D721Med (cell line): ENCODE data around the gene BRCC3.

Experiments used
- DNase-seq: peaks from one replicate; pipeline ENCODE4 v3.0.0; 2011; ENCODE audit warnings: low spot score; ENCODE audit not compliant: insufficient read length
- FAIRE-seq: peaks from 2 replicates; lab custom pipeline; 2011; peaks lifted over from hg19 to GRCh38; lab: Jason Lieb, UNC
- TF ChIP-seq, protein P1 (sequence below): IDR thresholded peaks from 2 replicates; pipeline ENCODE4 v1.5.1; 2012; ENCODE audit warnings: mild to moderate bottlenecking, control low read depth; ENCODE audit not compliant: insufficient read depth; ENCODE audit errors: missing control alignments

Gene BRCC3

DNA sequence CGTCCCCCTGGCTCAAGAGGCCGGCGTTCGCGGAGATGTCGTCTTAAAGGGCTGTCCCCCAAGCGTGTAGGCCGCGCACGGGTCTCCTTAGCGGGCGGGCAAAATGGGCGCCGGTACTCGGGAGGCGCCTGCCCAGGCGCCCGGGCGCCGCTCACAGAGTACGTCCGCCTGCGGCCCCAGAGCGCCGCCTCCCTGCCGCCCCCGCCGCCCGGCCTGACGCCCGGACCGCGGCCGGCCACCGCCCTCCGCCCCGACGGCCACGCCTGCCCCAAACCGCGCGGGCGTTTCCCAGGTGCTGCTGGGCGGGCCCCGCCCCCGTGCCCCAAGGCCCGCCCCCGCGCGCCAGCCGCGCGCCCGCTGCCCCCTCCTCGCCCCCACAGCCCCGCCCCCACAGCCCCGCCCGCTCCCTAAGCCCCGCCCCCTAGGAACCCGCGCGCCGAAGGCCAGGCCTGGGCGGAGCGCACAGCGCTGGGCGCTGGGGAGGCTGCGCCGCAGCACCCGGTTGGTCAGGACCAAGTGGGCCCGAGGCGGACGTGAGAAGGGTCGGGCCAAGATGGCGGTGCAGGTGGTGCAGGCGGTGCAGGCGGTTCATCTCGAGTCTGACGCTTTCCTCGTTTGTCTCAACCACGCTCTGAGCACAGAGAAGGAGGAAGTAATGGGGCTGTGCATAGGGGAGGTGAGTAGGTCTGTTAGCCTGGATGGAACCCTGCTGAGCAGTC lies at the start of gene BRCC3, which contains the start of the genes CMC4 and MTCP1:
Gene BRCC3 (plus strand): TSS at position 534 of the 719 bp plus-strand sequence. CDS start 20 bp downstream, at position 554.
Gene CMC4 (minus strand): TSS at position 162 of the 719 bp plus-strand sequence. CDS start 7,113 bp downstream, outside the sequence.
Gene MTCP1 (minus strand): TSS at position 162 of the 719 bp plus-strand sequence. CDS start 5,126 bp downstream, outside the sequence.
- FAIRE-seq (no peak), DNase-seq (peak; percentile 40)
- TF ChIP-seq, protein P1, sequence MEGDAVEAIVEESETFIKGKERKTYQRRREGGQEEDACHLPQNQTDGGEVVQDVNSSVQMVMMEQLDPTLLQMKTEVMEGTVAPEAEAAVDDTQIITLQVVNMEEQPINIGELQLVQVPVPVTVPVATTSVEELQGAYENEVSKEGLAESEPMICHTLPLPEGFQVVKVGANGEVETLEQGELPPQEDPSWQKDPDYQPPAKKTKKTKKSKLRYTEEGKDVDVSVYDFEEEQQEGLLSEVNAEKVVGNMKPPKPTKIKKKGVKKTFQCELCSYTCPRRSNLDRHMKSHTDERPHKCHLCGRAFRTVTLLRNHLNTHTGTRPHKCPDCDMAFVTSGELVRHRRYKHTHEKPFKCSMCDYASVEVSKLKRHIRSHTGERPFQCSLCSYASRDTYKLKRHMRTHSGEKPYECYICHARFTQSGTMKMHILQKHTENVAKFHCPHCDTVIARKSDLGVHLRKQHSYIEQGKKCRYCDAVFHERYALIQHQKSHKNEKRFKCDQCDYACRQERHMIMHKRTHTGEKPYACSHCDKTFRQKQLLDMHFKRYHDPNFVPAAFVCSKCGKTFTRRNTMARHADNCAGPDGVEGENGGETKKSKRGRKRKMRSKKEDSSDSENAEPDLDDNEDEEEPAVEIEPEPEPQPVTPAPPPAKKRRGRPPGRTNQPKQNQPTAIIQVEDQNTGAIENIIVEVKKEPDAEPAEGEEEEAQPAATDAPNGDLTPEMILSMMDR = no peak

DNA sequence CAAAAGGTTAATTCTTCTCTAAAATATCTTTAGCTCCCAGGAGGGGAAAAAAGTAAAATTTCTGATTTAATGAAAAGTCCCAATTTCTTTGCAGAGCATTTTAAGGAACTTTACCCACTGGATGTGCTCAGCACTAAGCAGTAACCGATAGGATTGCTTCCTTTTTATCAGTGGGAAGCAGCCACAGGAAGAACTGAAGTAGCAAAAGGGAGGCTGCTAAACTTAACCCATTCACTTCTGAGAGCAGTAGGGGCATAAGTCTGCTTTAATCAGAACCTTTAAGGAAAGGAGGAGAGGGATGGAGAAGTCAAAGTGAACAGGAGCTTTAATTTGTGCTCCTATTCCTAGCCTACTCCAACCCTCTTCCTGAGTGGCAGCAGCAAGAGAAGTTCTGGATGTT lies 48.7 kb upstream of the BRCC3 start, which contains the start of gene F8:
Gene F8 (minus strand): TSS at position 139 of the 400 bp plus-strand sequence. CDS start 171 bp downstream, outside the sequence.
- TF ChIP-seq, protein P1 = no peak
- FAIRE-seq = no peak
- DNase-seq = no peak

DNA sequence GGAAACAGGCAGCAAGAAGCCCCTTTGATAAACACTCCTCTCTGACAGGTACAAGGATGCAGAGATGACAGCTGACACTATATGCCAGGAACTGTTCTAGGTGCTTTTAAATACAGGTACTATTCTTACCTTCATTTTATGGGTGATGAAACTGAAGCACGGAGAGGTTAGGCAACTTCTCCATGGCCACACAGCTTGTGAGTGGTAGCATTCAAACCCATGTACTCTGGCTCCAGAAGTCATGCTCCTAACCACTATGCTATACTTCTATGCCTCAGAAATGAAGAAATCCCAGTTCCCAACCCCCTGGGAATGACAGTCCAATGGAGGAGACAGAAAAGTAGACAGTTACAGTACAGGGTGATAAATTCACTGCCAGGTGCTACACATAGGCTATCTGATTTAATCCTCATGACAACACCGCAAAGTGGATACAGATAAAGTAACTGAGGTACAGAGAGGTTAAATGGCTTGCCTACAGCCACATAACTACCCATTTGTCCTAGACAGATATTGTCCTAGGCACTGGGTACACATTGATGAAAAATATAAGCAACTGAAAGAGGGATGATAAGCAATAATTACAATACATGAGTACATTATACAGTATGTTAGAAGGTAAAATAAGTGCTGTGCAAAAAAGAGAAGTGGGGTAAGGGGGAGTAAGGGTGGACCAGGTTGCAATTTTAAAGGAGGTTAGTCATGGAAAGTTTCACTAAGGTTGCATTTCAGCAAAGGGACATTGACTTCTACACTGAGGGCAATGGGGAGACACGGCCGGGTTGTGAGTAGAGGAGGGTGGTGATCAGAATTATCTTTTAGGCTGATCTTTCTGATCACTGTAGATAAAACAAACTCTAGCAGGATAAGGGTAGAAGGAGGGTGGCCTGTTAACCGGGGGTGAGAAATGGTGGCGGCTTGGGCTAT lies 47.1 kb upstream of the BRCC3 start:
- no peak for DNase-seq
- no peak for FAIRE-seq

DNA sequence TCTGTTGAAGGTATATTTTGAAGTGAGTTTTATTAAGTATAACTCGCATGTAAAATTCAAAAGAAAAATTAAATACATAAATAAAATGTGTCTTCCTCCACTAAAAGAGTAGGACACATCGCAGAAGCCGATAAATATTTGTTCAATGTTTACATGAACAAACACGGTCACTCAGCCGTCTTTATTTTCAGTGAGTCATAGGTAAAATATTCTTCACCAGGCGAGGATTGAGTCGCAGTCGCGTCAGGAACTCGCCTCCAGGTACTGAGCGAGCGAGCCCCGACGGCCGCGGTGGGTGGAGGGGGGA lies 44.9 kb upstream of the BRCC3 start:
- no peak for FAIRE-seq
- TF ChIP-seq, protein P1 = no peak

More for the DNA sequence above, 47.1 kb upstream of the BRCC3 start:
- TF ChIP-seq, protein P1 = no peak

DNA sequence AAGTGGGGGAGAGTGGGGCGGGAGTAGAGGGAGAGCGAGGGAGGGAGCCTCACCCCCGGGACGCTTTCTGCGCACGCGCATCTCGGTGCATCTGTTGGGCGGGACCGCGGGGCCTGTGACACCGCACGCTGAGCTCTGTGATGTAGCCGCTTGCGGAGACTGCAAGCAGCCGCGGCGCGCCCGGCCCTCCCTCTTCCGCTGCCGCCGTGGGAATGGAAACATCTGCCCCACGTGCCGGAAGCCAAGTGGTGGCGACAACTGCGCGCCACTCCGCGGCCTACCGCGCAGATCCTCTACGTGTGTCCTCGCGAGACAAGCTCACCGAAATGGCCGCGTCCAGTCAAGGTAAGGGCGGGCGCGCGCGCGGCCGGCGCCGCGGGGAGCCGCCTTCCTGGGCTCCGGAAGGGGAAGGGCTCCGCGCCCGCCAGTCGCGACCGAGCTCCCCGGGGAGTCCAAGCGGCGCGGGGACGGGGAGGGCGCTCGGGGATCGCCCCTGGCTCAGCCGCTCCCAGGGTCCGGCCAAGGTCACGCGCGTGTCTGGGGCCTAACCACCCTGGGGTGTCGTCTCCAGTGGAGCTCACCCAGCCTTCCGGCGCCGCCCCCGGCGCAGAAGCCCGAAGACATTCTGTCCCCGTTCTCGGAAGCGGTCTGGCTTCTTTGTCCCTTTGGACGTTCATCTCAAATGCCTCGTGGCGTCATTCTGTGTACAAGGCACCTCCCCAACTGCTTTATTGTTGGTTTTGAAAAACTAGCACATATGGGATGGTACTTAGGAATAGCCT lies 44.4 kb upstream of the BRCC3 start, which contains the start of gene FUNDC2:
Gene FUNDC2 (plus strand): TSS at position 118 of the 782 bp plus-strand sequence. CDS start 95 bp downstream, at position 213.
- DNase-seq = peak; percentile 25
- FAIRE-seq = no peak
- TF ChIP-seq, protein P1 = no peak

More for the DNA sequence above, 44.9 kb upstream of the BRCC3 start:
- no peak for DNase-seq

DNA sequence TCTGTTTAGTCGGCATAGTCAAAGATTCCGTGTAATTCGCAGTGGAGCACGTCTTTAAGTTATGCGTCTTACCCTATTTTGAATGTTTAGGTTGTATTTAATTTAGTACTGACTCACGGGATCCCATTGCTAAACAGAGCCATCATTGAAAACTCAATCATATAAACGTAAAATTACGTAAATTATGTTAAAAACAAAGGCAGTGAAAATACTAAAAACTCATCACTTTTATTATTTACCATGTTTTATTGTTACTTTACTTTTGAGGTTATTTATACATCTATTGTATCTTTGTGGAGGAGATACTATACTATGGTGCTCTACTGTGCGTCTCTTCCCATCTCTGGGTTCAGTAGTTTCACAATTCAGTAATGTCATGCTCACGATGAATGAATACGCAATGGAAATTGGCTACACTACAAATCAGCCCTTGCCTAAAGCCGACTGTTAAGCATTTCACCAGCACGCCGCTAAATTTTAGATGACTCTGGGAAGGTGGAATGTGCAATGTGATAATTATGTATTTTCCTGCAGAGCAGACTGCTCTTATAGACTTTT lies 43.7 kb upstream of the BRCC3 start:
- TF ChIP-seq, protein P1 = no peak
- FAIRE-seq (no peak), DNase-seq (no peak)
